ENCODE data around the gene KNDC1. TPM values are rescaled to one million over a fixed set of nuclear protein-coding genes. Genes with fewer than 3 reads are reported as not detected.

KNDC1 gene
- total and polyA plus RNA-seq, 8 donors = 0.05 to 1.7 (median 0.58) TPM; not detected in 1

DNA sequence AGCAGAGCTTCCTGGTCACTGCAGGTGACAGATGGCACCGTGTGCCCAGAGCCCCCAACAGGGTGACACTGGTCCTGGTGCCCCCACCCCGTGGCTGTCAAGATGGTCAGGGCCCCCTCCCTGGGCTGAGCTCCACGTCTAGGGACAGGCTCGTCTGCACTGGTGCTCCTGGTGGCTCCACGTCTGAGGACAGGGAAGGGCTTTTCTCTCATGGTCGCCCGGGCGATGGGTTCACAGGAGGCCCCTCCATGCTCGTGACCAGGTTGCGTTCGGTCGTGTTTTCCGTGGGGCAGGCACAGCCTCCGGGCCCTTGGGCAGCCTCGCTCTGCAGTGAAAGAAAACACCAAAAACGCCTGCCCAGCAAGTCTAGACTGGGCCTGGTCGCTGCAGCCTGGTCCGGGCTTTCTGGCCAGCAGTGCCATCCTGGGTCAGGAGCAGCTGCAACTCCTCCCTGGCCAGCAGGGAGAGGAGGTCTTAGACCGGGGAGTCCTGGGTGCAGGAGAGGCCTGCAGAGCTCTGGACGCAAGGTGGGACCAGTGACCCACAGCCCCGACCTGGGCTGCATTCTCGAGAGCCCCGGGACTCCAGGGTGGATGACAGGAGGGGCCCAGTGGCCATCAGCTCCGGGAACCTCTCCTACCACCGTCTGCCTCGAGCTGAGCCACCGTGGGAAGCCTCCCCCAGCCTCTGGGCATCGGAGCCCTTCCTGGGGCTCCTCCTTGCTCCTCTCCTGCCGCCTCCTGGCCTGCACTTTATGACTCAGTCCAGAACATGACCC lies 42.1 kb downstream of the KNDC1 start:
- intact Hi-C loops (cut with DNase I; ENCODE audit: low total_unique reads) = no loop called here

DNA sequence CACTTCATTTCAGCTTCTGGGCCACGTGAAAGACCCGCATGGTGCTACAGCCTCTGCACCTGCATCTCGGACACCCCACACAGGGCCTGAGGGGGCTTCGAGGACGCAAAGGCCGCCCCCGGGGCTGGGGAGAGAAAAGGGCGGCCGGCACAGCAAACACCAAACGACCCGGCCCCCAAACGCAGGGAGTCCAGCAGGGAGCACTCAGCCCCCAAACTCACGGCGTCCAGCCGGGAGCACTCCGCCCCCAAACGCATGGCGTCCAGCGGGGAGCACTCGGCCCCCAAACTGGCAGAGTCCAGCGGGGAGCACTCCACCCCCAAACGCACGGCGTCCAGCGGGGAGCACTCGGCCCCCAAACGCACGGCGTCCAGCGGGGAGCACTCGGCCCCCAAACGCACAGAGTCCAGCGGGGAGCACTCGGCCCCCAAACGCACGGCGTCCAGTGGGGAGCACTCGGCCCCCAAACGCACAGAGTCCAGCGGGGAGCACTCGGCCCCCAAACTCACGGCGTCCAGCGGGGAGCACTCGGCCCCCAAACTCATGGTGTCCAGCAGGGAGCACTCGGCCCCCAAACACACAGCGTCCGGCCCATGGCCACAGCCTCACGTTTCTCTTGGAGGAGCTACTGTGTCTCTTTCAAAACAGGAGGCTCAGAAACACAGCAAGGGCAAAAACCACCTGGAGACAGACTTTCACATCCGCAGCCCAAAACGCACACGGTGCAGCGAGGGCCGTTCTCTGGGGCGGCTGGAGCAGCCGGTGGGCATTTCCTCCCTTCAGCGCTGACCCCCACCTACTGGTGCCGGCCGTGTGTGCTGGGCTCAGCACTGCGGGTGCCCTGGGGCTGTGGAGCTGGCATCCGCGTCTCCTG lies 43.0 kb downstream of the KNDC1 start:
- H3K27ac ChIP-seq = no peak overlapping the region
- intact Hi-C loops (cut with DNase I; ENCODE audit: low total_unique reads) = no loop called here
- no peak for DNase-seq
- no peaks in the 10 kb centered on the region for H3K36me3 ChIP-seq
- H3K4me1 ChIP-seq = no peaks in the 10 kb centered on the region
- no peak overlapping the region for H3K4me3 ChIP-seq
- 83 to 89% (median 88%) methylated on average over 33 to 59 of the region's 62 CpGs for WGBS, 5 donors
- peaks cover 0 to 41% (median 16%) of the 10 kb centered on the region in 3 donors for H3K27me3 ChIP-seq
- H3K9me3 ChIP-seq = no peaks in the 10 kb centered on the region
- TF ChIP-seq POLR2A (IDR thresholded peaks at IDR 0.05) = no peak
- TF ChIP-seq POLR2AphosphoS5 (IDR thresholded peaks at IDR 0.05) = no peak
- TF ChIP-seq, protein P1, sequence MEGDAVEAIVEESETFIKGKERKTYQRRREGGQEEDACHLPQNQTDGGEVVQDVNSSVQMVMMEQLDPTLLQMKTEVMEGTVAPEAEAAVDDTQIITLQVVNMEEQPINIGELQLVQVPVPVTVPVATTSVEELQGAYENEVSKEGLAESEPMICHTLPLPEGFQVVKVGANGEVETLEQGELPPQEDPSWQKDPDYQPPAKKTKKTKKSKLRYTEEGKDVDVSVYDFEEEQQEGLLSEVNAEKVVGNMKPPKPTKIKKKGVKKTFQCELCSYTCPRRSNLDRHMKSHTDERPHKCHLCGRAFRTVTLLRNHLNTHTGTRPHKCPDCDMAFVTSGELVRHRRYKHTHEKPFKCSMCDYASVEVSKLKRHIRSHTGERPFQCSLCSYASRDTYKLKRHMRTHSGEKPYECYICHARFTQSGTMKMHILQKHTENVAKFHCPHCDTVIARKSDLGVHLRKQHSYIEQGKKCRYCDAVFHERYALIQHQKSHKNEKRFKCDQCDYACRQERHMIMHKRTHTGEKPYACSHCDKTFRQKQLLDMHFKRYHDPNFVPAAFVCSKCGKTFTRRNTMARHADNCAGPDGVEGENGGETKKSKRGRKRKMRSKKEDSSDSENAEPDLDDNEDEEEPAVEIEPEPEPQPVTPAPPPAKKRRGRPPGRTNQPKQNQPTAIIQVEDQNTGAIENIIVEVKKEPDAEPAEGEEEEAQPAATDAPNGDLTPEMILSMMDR (IDR thresholded peaks at IDR 0.05) = no peak
- TF ChIP-seq EP300 (IDR thresholded peaks at IDR 0.05) = no peak

More for the DNA sequence above, 42.1 kb downstream of the KNDC1 start:
- Histone ChIP-seq H3K4me3 (no peak overlapping the region), H3K36me3 (no peaks in the 10 kb centered on the region), H3K27ac (no peak overlapping the region), H3K27me3 (peaks cover 0 to 49% (median 16%) of the 10 kb centered on the region in 3 donors), H3K9me3 (no peaks in the 10 kb centered on the region), H3K4me1 (no peaks in the 10 kb centered on the region)
- TF ChIP-seq POLR2AphosphoS5 (IDR thresholded peaks at IDR 0.05) (no peak), EP300 (IDR thresholded peaks at IDR 0.05) (no peak), POLR2A (IDR thresholded peaks at IDR 0.05) (no peak)
- TF ChIP-seq, protein P1 (IDR thresholded peaks at IDR 0.05) = no peak
- DNase-seq = no peak
- WGBS, 5 donors = 70 to 83% (median 78%) methylated on average over 25 to 29 of the region's 29 CpGs

DNA sequence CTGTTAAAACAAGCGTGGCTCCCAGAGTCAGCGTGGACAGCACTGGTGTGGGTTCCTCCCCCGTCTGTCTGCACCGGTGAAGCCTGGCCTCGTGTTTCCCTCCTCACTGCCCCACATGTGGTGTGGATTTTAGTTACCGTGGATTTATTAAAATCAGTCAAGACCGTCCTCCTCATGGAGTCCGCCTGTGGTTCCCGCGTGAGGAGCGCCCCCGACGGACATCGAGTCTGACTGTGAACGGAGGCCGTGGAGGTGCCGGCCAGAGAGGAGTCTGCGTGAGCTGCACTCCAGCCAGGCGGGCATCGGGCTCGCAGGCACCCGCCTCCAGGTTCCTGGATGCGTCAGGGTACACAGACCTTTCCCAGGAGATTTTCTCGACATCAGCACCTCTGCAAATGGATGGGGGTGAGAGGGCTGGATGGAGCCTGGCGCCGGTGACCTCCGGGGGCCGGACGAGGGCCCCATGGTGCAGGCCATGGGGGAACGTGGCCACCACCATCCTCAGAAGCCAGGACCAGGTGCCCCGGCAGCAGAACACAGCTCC lies 43.7 kb downstream of the KNDC1 start:
- WGBS, 5 donors = 85 to 94% (median 89%) methylated on average over 19 to 31 of the region's 31 CpGs
- DNase-seq = no peak

More for the DNA sequence above, 43.7 kb downstream of the KNDC1 start:
- Histone ChIP-seq H3K4me1 (no peaks in the 10 kb centered on the region), H3K4me3 (no peak overlapping the region), H3K9me3 (no peaks in the 10 kb centered on the region), H3K36me3 (no peaks in the 10 kb centered on the region), H3K27ac (no peak overlapping the region), H3K27me3 (peaks cover 0 to 34% (median 11%) of the 10 kb centered on the region in 3 donors)
- intact Hi-C loops (cut with DNase I; ENCODE audit: low total_unique reads) = no loop called here
- TF ChIP-seq, protein P1 (IDR thresholded peaks at IDR 0.05) = no peak
- no peak for TF ChIP-seq POLR2AphosphoS5 (IDR thresholded peaks at IDR 0.05)
- TF ChIP-seq EP300 (IDR thresholded peaks at IDR 0.05) = no peak
- TF ChIP-seq POLR2A (IDR thresholded peaks at IDR 0.05) = no peak
